Thoracic aorta (tissue), 2 donors: ENCODE data around the gene SLC35D2. TPM values are rescaled to one million over a fixed set of nuclear protein-coding genes. Genes with fewer than 3 reads are reported as not detected.

Experiments
- ATAC-seq: fragments of 150-250 bp; one replicate; pipeline ENCODE4 v1.8.0; 2017; ENCODE audit warnings: low read depth; ENCODE audit not compliant: insufficient number of reproducible peaks, low FRiP score
- DNase-seq: peaks from one replicate; pipeline ENCODE4 v3.0.0-alpha.2; 2020; ENCODE audit warnings: low spot score
- H3K27ac ChIP-seq, 2 donors: fragments of 200-600 bp; sonication (generic); 1 replicate in 1 of 2; 2 replicates in 1 of 2; pipeline ENCODE4 v1.5.1; 2016; ENCODE audit warnings: mild to moderate bottlenecking in 2 of 2, moderate library complexity in 2 of 2
- H3K27me3 ChIP-seq: fragments of 200-600 bp; sonication (generic); replicated peaks from 2 replicates; pipeline ENCODE4 v1.6.0; 2016; ENCODE audit warnings: mild to moderate bottlenecking; ENCODE audit not compliant: insufficient read depth
- H3K36me3 ChIP-seq: fragments of 200-600 bp; sonication (generic); one replicate; pipeline ENCODE4 v1.5.1; 2016
- H3K4me1 ChIP-seq, 2 donors: fragments of 200-600 bp; sonication (generic); 1 replicate in 1 of 2; 2 replicates in 1 of 2; pipeline versions ENCODE4 v1.5.1 to v1.6.0; 2016; ENCODE audit warnings: low read depth in 2 of 2, mild to moderate bottlenecking in 1 of 2; ENCODE audit not compliant: control insufficient read depth in 1 of 2
- H3K4me3 ChIP-seq: fragments of 200-600 bp; sonication (generic); 2 replicates; pipeline ENCODE4 v1.5.1; 2016; ENCODE audit warnings: mild to moderate bottlenecking
- H3K9me3 ChIP-seq: fragments of 200-600 bp; sonication (generic); 2 replicates; pipeline ENCODE4 v1.5.1; 2016
- total RNA-seq, 2 donors: library from RNA; depleted of rRNA; stranded (reverse); fragments of >200 nt; gene quantifications; one replicate each; pipeline versions ENCODE4 v1.1.0 to v1.2.3, GENCODE V29; 2016
- TF ChIP-seq, protein P1 (sequence below): fragments of 200-600 bp; sonication (generic); IDR thresholded peaks from one replicate; pipeline ENCODE4 v1.5.1; 2019; ENCODE audit warnings: antibody characterized with exemption

Gene SLC35D2
- total RNA-seq, 2 donors from 2014 or later, result 15.0 to 44.0 TPM

DNA sequence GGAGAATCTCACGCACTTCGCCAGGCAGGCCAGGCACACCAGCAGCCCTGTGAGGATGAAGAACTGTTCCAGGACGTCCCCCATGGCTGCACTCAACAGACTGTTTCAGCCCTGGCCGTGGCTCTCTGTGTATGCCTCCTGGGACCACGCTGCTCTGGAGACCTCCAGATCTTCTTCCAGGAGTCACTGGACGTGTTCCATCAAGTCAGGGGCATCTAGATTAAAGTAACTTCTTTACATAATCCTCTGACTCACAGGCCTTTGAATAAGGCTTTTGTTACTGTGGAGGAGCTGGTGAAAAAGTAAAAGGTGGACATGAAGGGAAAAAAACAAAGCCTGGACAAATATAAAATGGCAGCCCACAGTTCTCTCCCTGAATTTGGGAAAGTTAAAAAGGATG lies 81.5 kb downstream of the SLC35D2 start, which contains the start of gene HSD17B3:
Gene HSD17B3 (minus strand): TSS at position 156 of the 400 bp plus-strand sequence. CDS start 72 bp downstream, at position 84.
- TF ChIP-seq, protein P1, sequence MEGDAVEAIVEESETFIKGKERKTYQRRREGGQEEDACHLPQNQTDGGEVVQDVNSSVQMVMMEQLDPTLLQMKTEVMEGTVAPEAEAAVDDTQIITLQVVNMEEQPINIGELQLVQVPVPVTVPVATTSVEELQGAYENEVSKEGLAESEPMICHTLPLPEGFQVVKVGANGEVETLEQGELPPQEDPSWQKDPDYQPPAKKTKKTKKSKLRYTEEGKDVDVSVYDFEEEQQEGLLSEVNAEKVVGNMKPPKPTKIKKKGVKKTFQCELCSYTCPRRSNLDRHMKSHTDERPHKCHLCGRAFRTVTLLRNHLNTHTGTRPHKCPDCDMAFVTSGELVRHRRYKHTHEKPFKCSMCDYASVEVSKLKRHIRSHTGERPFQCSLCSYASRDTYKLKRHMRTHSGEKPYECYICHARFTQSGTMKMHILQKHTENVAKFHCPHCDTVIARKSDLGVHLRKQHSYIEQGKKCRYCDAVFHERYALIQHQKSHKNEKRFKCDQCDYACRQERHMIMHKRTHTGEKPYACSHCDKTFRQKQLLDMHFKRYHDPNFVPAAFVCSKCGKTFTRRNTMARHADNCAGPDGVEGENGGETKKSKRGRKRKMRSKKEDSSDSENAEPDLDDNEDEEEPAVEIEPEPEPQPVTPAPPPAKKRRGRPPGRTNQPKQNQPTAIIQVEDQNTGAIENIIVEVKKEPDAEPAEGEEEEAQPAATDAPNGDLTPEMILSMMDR, result no peak
- H3K27ac ChIP-seq, result no peak within 1 kb of the TSS
- no peaks in the 10 kb centered on the region for H3K4me1 ChIP-seq
- no peaks in the 10 kb centered on the region for H3K27me3 ChIP-seq
- H3K36me3 ChIP-seq, result no peaks in the 10 kb centered on the region
- DNase-seq, result no peak
- H3K4me3 ChIP-seq, result no peak within 1 kb of the TSS
- H3K9me3 ChIP-seq, result no peaks in the 10 kb centered on the region
- ATAC-seq, result no peak

DNA sequence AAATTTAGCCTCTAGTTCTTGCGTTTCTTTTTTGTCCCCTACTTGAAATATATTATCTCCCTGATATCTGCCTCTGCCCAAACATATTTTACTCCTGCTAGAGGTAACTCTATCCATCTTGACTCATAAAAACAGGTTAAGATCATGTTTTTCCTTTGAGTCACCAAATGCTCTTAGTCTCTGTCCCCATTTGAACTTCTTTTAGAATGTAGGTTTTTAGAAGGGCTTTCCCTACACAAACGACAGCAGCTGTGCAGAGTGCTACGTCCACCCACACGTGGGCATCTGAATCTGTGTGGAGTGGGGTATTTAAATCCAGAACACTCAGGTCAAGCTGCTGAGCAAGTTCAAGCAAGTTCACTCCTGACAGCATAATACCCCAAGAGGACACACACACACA lies 83.7 kb downstream of the SLC35D2 start:
- no peak for ATAC-seq
- no peaks in the 10 kb centered on the region for H3K27me3 ChIP-seq
- H3K36me3 ChIP-seq, result no peaks in the 10 kb centered on the region
- DNase-seq, result no peak
- TF ChIP-seq, protein P1, result no peak
- H3K27ac ChIP-seq, result no peak overlapping the region
- no peaks in the 10 kb centered on the region for H3K4me1 ChIP-seq
- no peaks in the 10 kb centered on the region for H3K9me3 ChIP-seq
- no peak overlapping the region for H3K4me3 ChIP-seq

DNA sequence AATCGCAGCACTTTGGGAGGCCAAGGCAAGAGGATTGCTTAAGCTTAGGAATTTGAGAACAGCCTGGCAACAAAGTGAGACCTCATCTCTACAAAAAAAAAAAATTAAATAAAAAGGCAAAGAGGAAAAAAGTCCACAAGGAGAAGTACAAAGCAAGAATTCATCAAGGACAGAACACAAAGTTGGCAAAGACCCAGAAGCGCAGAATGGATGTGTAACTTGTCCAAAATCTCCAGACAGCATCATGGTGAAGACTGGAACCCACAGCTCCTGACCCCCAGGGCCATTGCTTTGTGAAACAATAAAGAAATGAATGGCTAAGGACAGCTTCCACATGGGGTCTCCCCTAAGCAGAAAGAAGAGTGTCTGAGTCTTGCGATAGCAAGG lies 89.4 kb downstream of the SLC35D2 start:
- ATAC-seq (no peak), DNase-seq (no peak)
- Histone ChIP-seq H3K27ac (no peak overlapping the region), H3K9me3 (no peaks in the 10 kb centered on the region), H3K4me1 (no peaks in the 10 kb centered on the region), H3K27me3 (no peaks in the 10 kb centered on the region), H3K4me3 (no peak overlapping the region), H3K36me3 (no peaks in the 10 kb centered on the region)
- TF ChIP-seq, protein P1, result no peak

DNA sequence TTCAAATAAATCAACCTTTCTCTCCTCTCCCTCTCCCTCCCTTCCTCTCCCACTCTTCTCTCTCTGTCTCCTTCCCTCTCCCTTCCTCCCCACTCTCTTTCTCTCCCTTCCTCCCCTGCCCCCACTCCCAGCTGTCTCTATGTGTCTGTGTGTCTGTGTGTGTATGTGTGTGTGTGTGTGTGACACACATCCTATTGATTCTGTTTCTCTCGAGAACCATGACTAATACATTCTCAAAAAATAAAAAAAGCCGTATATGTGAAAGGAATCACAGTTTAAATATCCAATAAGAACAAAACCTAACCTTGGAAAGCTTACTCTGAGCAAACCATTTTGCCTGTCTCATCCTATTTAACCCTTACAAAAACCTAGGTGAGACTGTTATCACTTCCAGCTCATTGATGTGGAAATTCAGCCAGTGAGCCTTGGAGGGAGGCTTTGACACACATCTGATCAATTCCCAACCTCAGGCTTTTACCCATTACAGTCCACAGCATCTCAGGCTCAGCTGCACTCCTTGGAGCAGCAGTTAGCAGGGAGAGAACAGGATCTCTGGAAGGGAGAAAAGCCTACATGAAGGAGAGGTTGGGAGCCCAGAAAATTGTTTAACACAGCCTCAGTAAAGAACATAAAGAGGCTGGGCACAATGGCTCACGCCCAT lies 89.9 kb downstream of the SLC35D2 start:
- no peaks in the 10 kb centered on the region for H3K27me3 ChIP-seq
- H3K4me3 ChIP-seq, result no peak overlapping the region
- no peaks in the 10 kb centered on the region for H3K36me3 ChIP-seq
- H3K4me1 ChIP-seq, result no peaks in the 10 kb centered on the region
- H3K9me3 ChIP-seq, result no peaks in the 10 kb centered on the region
- DNase-seq (no peak), ATAC-seq (no peak)
- H3K27ac ChIP-seq, result no peak overlapping the region
- TF ChIP-seq, protein P1, result no peak

DNA sequence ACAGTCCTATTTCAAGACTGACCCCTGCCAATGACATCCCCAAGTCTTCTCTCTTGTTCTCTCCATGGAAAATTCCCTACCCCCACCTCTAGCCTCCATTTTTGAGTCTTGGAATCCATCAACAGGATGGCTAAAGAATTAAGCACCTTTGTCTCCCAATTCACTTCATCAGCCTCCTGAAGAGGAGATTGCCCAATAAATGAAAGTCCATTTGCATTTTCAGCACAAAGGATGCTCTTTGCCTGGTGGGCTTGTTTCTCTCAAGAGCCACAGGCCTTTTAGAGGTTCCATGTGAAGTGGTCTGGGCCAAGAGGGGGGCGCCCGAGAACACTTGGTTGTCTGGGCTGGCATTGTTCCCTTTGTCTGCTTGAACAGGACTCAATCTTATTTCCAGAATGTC lies 94.1 kb downstream of the SLC35D2 start:
- H3K9me3 ChIP-seq, result no peaks in the 10 kb centered on the region
- no peaks in the 10 kb centered on the region for H3K4me1 ChIP-seq
- TF ChIP-seq, protein P1, result no peak
- no peaks in the 10 kb centered on the region for H3K36me3 ChIP-seq
- no peak overlapping the region for H3K27ac ChIP-seq
- no peak for ATAC-seq
- H3K27me3 ChIP-seq, result no peaks in the 10 kb centered on the region
- DNase-seq, result no peak
- H3K4me3 ChIP-seq, result no peak overlapping the region
